ENCODE data around the gene TWF2. TPM values are rescaled to one million over a fixed set of nuclear protein-coding genes. Genes with fewer than 3 reads are reported as not detected.
A peak's percentile ranks its signal among the peaks of the same experiment; 100 is the strongest.

TWF2 gene
- total and polyA plus RNA-seq, 9 of the 15 experiments (the other 6 are each of a cell fraction or from before 2014, with no cell fraction given): 0.11 to 61.9 (median 29.7) TPM

GRCh38 chr3:52221563-52222318 is 17.2 kb downstream of the TWF2 start:
- no TSS peak for BruUV-seq (replicated peaks)
- no peak overlapping the region for H2AFZ ChIP-seq (ENCODE audit: low read depth, low read length)
- CTCF ChIA-PET (ENCODE audit: low intra/inter-chr PET ratio): no interaction called here

More at GRCh38 chr3:52221563-52222318, 17.2 kb downstream of the TWF2 start:
- 53% methylated on average over 22 of the region's 34 CpGs for WGBS (ENCODE audit: insufficient coverage, low coverage, missing lambda C conversion rate)
- no peaks in the 10 kb centered on the region for H4K20me1 ChIP-seq (replicated peaks; ENCODE audit: control insufficient read depth, insufficient read depth, low read length)
- no peak overlapping the region for H3K4me3 ChIP-seq
- no peaks in the 10 kb centered on the region for H3K9me3 ChIP-seq (replicated peaks; ENCODE audit: control insufficient read depth, insufficient read depth, low read depth, low read length)
- H3K79me2 ChIP-seq (ENCODE audit: control insufficient read depth, insufficient read depth, low read length): no peaks in the 10 kb centered on the region
- no peaks in the 10 kb centered on the region for H3K9me1 ChIP-seq (ENCODE audit: control insufficient read depth, insufficient read depth, low read length)
- POLR2A ChIA-PET: interaction anchor here (0.6 to 1.1 kb wide), 5 partner anchors 12 to 217 kb away, joined by 3 to 4 read pairs (median 3); partner anchors contain the start of gene GLYCTK
- H3K4me1 ChIP-seq (replicated peaks in 1 of 2; ENCODE audit: control insufficient read depth in 2 of 2, insufficient read depth in 2 of 2, low read length in 2 of 2): peaks cover 31 to 61% of the 10 kb centered on the region in 2 experiments
- intact Hi-C loops (cut with micrococcal nuclease): loop anchor here (5.0 kb wide), 3 partner anchors 166 to 226 kb away; partner anchors contain the start of gene SEMA3G
- no peak for TF ChIP-seq ZNF583 (CRISPR knock-in tag; IDR thresholded peaks at IDR 0.05)
- no peak for TF ChIP-seq SMAD1 (IDR thresholded peaks at IDR 0.05; ENCODE audit: low read depth, low read length, partially characterized antibody)
- no peak for TF ChIP-seq KAT8 (IDR thresholded peaks at IDR 0.05; ENCODE audit: low read depth)
- TF ChIP-seq ZNF511 (CRISPR knock-in tag; IDR thresholded peaks at IDR 0.05): no peak
- in situ Hi-C loops (cut with MboI): no loop called here
- DNase-seq (ENCODE audit: extremely low read depth in 1 of 4, low spot score in 3 of 4): no peak
- H3K36me3 ChIP-seq (ENCODE audit: control insufficient read depth, insufficient read depth, low read length): no peaks in the 10 kb centered on the region; the same call in 2 of the 3 replicates
- no peak for FAIRE-seq
- H3K27me3 ChIP-seq (ENCODE audit: control insufficient read depth in 2 of 2, insufficient read depth in 2 of 2, low read length in 2 of 2): no peaks in the 10 kb centered on the region
- ATAC-seq: no peak
- no peak overlapping the region for H3K4me2 ChIP-seq (ENCODE audit: insufficient read depth, low read length)
- 0 out of 4 replicates have a peak overlapping the region, but pooled peaks of 1 of the 2 experiments have one; percentile 35 for H3K9ac ChIP-seq (ENCODE audit: insufficient read depth in 1 of 2, low read depth in 2 of 2, low read length in 2 of 2)
- no peak overlapping the region for H3K27ac ChIP-seq (ENCODE audit: extremely low read depth, low read depth, low read length)

Measured in K562 (cell line).